Measurements from ENCODE around the gene ELOVL4. TPM values are rescaled to one million over a fixed set of nuclear protein-coding genes. Genes with fewer than 3 reads are reported as not detected.

The ELOVL4 gene
- total and polyA plus RNA-seq, 2 of the 13 experiments (the other 11 are each of a cell fraction or from before 2014, with no cell fraction given): 0.04 TPM; not detected in 1

DNA sequence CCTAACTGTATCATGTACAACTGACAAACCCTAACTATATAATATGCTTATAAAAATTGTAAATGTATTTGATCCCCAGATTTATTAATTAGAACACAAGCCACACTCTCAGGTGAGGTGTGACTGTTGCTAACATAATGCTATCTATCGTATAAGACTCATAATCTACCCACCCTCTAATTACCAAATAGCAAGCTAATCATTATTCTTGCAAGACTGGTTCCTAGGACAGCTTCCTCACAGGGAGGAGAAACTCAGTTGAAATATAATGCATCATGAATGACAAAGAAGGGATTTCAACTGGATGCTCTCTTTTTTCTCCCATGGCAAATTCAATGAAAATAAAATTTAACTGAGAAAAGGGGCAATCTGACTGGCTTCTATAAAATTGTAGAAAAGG, 35.4 kb downstream of the ELOVL4 start (continued):
- no peak for TF ChIP-seq DMTF1 (CRISPR knock-in tag; IDR thresholded peaks at IDR 0.05)

DNA sequence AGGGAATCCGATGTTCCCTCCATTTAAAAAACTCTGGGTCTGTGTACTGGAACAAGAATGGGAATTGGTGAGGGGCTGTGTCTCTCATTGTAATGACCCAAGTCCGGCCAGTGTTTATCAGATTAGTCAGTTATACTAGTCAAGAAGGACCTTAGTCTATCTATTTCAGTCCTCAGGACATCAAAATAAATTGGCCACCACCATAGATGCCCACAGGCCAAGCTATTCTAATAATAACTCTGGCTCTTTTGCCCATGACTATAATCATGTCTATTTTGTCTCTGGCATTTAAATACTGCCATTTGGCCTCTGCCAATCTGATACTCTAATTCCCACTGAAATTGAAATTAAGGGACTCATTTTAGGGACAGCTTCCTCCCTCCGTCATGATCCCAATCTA, 37.8 kb downstream of the ELOVL4 start:
- no TSS peak for BruUV-seq (replicated peaks)
- TF ChIP-seq ZNF207 (IDR thresholded peaks at IDR 0.05; ENCODE audit: borderline replicate concordance): no peak
- H3K27me3 ChIP-seq (ENCODE audit: control insufficient read depth in 1 of 2, insufficient read depth in 2 of 2, low read length in 2 of 2): no peaks in the 10 kb centered on the region; a peak in 1 of 5 replicates
- no peak for FAIRE-seq
- H3K4me2 ChIP-seq (ENCODE audit: low read depth, low read length): no peak overlapping the region
- H3K36me3 ChIP-seq (replicated peaks in 1 of 2; ENCODE audit: control insufficient read depth in 1 of 2, insufficient read depth in 2 of 2, low read length in 2 of 2): no peaks in the 10 kb centered on the region
- no peaks in the 10 kb centered on the region for H3K4me1 ChIP-seq (ENCODE audit: insufficient read depth, low read length)
- no peak overlapping the region for H3K27ac ChIP-seq (ENCODE audit: extremely low read length, insufficient read depth, low read length)
- H3K4me3 ChIP-seq (replicated peaks in 1 of 3; ENCODE audit: insufficient read depth in 1 of 3, low read depth in 2 of 3, low read length in 3 of 3): no peak overlapping the region
- ATAC-seq: no peak
- H3K9me3 ChIP-seq (ENCODE audit: low read length): no peaks in the 10 kb centered on the region
- intact Hi-C loops (cut with micrococcal nuclease; ENCODE audit: unreplicated experiment): no loop called here
- no peaks in the 10 kb centered on the region for H4K20me1 ChIP-seq (ENCODE audit: insufficient read depth, low read length)
- WGBS (ENCODE audit: low lambda C conversion rate): 23% methylated on average over 3 of the region's 3 CpGs
- in situ Hi-C loops (cut with HindIII; ENCODE audit: extremely low pct_ligation_motif_present, low pct_unique_long_range_greater_than_20kb): no loop called here
- H3K79me2 ChIP-seq (ENCODE audit: insufficient read depth, low read length): no peaks in the 10 kb centered on the region
- no peak overlapping the region for H2AFZ ChIP-seq (ENCODE audit: low read length)
- no peak overlapping the region for H3K9ac ChIP-seq (ENCODE audit: insufficient read depth, low read depth, low read length)
- CTCF ChIA-PET (ENCODE audit: low intra/inter-chr PET ratio, low total read pairs): no interaction called here
- POLR2A ChIA-PET: no interaction called here
- DNase-seq (ENCODE audit: low spot score): no peak

GRCh38 chr6:79902046-79902445, 45.3 kb downstream of the ELOVL4 start:
- no peak for DNase-seq (ENCODE audit: low spot score)
- no peak for FAIRE-seq
- 59% methylated on average over 2 of the region's 2 CpGs for WGBS (ENCODE audit: low lambda C conversion rate)
- no peak overlapping the region for H2AFZ ChIP-seq (ENCODE audit: low read length)
- in situ Hi-C loops (cut with HindIII; ENCODE audit: extremely low pct_ligation_motif_present, low pct_unique_long_range_greater_than_20kb): no loop called here
- no peak for ATAC-seq
- ChIA-PET CTCF (ENCODE audit: low intra/inter-chr PET ratio, low total read pairs) (no interaction called here), POLR2A (no interaction called here)
- no peaks in the 10 kb centered on the region for H3K79me2 ChIP-seq (ENCODE audit: insufficient read depth, low read length)
- intact Hi-C loops (cut with micrococcal nuclease; ENCODE audit: unreplicated experiment): no loop called here
- H3K27ac ChIP-seq (ENCODE audit: extremely low read length, insufficient read depth, low read length): no peak overlapping the region
- no peak overlapping the region for H3K4me3 ChIP-seq (replicated peaks in 1 of 3; ENCODE audit: insufficient read depth in 1 of 3, low read depth in 2 of 3, low read length in 3 of 3)
- no peaks in the 10 kb centered on the region; a peak in 1 of 5 replicates for H3K27me3 ChIP-seq (ENCODE audit: control insufficient read depth in 1 of 2, insufficient read depth in 2 of 2, low read length in 2 of 2)
- no peak overlapping the region for H3K9ac ChIP-seq (ENCODE audit: insufficient read depth, low read depth, low read length)
- H3K9me3 ChIP-seq (ENCODE audit: low read length): no peaks in the 10 kb centered on the region
- no TSS peak for BruUV-seq (replicated peaks)
- H3K36me3 ChIP-seq (replicated peaks in 1 of 2; ENCODE audit: control insufficient read depth in 1 of 2, insufficient read depth in 2 of 2, low read length in 2 of 2): no peaks in the 10 kb centered on the region
- H4K20me1 ChIP-seq (ENCODE audit: insufficient read depth, low read length): no peaks in the 10 kb centered on the region
- H3K4me2 ChIP-seq (ENCODE audit: low read depth, low read length): no peak overlapping the region
- no peaks in the 10 kb centered on the region for H3K4me1 ChIP-seq (ENCODE audit: insufficient read depth, low read length)
- TF ChIP-seq, protein P1, sequence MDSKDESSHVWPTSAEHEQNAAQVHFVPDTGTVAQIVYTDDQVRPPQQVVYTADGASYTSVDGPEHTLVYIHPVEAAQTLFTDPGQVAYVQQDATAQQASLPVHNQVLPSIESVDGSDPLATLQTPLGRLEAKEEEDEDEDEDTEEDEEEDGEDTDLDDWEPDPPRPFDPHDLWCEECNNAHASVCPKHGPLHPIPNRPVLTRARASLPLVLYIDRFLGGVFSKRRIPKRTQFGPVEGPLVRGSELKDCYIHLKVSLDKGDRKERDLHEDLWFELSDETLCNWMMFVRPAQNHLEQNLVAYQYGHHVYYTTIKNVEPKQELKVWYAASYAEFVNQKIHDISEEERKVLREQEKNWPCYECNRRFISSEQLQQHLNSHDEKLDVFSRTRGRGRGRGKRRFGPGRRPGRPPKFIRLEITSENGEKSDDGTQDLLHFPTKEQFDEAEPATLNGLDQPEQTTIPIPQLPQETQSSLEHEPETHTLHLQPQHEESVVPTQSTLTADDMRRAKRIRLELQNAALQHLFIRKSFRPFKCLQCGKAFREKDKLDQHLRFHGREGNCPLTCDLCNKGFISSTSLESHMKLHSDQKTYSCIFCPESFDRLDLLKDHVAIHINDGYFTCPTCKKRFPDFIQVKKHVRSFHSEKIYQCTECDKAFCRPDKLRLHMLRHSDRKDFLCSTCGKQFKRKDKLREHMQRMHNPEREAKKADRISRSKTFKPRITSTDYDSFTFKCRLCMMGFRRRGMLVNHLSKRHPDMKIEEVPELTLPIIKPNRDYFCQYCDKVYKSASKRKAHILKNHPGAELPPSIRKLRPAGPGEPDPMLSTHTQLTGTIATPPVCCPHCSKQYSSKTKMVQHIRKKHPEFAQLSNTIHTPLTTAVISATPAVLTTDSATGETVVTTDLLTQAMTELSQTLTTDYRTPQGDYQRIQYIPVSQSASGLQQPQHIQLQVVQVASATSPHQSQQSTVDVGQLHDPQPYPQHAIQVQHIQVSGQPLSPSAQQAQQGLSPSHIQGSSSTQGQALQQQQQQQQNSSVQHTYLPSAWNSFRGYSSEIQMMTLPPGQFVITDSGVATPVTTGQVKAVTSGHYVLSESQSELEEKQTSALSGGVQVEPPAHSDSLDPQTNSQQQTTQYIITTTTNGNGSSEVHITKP (CRISPR knock-in tag; IDR thresholded peaks at IDR 0.05; ENCODE audit: low read depth): no peak
- TF ChIP-seq ZNF24 (IDR thresholded peaks at IDR 0.05) (no peak), ZNF724P (CRISPR knock-in tag; IDR thresholded peaks at IDR 0.05; ENCODE audit: borderline replicate concordance) (no peak), ZNF180 (CRISPR knock-in tag; IDR thresholded peaks at IDR 0.05; ENCODE audit: borderline replicate concordance, low read depth) (no peak), RFX3 (CRISPR knock-in tag; IDR thresholded peaks at IDR 0.05) (no peak), ZNF790 (CRISPR knock-in tag; IDR thresholded peaks at IDR 0.05; ENCODE audit: borderline replicate concordance) (no peak)
- TF ChIP-seq, protein P2, sequence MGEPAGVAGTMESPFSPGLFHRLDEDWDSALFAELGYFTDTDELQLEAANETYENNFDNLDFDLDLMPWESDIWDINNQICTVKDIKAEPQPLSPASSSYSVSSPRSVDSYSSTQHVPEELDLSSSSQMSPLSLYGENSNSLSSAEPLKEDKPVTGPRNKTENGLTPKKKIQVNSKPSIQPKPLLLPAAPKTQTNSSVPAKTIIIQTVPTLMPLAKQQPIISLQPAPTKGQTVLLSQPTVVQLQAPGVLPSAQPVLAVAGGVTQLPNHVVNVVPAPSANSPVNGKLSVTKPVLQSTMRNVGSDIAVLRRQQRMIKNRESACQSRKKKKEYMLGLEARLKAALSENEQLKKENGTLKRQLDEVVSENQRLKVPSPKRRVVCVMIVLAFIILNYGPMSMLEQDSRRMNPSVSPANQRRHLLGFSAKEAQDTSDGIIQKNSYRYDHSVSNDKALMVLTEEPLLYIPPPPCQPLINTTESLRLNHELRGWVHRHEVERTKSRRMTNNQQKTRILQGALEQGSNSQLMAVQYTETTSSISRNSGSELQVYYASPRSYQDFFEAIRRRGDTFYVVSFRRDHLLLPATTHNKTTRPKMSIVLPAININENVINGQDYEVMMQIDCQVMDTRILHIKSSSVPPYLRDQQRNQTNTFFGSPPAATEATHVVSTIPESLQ (CRISPR knock-in tag; conservative IDR thresholded peaks at IDR 0.05): no peak
